Activated CD8-positive, alpha-beta T cell treated with anti-CD3 and anti-CD28 coated beads, Interleukin-2, amount 10 ng/mL, durations not matched to agents 7 days and 5 days (primary cell): ENCODE results near the gene TTC33. TPM values are rescaled to one million over a fixed set of nuclear protein-coding genes. Genes with fewer than 3 reads are reported as not detected.

ENCODE experiments used
- ATAC-seq: fragments of 150-1000 bp; cut with Tn5 transposase; one replicate; pipeline ENCODE4 v1.10.0; 2021; ENCODE audit warnings: moderate library complexity
- CTCF ChIA-PET: fragments of 350-600 bp; sonication (Branson Sonifier 250); formaldehyde crosslinking; loops from one replicate; lab custom pipeline; 2021; ENCODE audit warnings: antibody characterized with exemption; lab: Charles Lee
- POLR2A ChIA-PET: fragments of 350-600 bp; sonication (Branson Sonifier 250); formaldehyde crosslinking; loops from one replicate; lab custom pipeline; 2021; ENCODE audit warnings: antibody characterized with exemption; lab: Charles Lee
- DNase-seq: peaks from one replicate; pipeline ENCODE4 v3.0.0-alpha.2; 2020
- H3K27ac Mint-ChIP-seq: one replicate; pipeline ENCODE4 v1.8.0; 2021; ENCODE audit warnings: mild to moderate bottlenecking, mixed read lengths
- H3K27me3 Mint-ChIP-seq: one replicate; pipeline ENCODE4 v1.8.0; 2021; ENCODE audit warnings: low read depth, mixed read lengths
- H3K36me3 Mint-ChIP-seq: one replicate; pipeline ENCODE4 v1.8.0; 2021; ENCODE audit warnings: low read depth, mixed read lengths
- H3K4me1 Mint-ChIP-seq: one replicate; pipeline ENCODE4 v1.8.0; 2021; ENCODE audit warnings: low read depth, mixed read lengths
- H3K4me3 Mint-ChIP-seq: one replicate; pipeline ENCODE4 v1.8.0; 2021; ENCODE audit warnings: mild to moderate bottlenecking, mixed read lengths
- H3K9me3 Mint-ChIP-seq: one replicate; pipeline ENCODE4 v1.8.0; 2022; ENCODE audit warnings: mixed read lengths; ENCODE audit not compliant: insufficient read depth
- total RNA-seq, 2 experiments: library from RNA; stranded (reverse); gene quantifications; one replicate each; pipeline ENCODE4 v1.2.3, GENCODE V29; 2021

TTC33 gene
- total RNA-seq, 2 experiments from 2014 or later, result 13.4 to 14.0 TPM

DNA sequence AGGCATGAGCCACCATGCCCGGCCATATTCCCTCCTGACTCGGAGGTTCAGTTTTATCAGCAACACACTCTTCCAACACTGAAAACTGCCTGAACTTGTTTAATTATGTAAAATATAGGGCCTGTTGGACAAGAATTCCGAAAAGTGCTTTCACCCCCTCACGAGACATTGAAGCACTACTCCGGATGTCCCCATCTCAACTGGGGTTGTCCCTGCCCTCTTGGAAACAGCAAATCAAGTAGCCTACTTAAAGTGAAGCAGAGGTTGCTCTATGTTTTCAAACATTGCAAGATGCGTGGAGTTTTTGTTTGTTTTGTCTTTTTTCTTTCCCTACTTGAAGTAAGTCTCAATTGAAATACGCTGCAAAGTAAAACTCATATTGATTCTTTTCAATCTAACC lies 68.4 kb downstream of the TTC33 start:
- H3K9me3 Mint-ChIP-seq, result no peaks in the 10 kb centered on the region
- H3K27me3 Mint-ChIP-seq, result no peaks in the 10 kb centered on the region
- peak overlapping the region; percentile 82 for H3K4me3 Mint-ChIP-seq
- ATAC-seq (peak; percentile 22), DNase-seq (peak; percentile 51)
- ChIA-PET CTCF (interaction anchor here (1.6 to 2.4 kb wide), 3 partner anchors 277 to 738 kb away, joined by 4 to 15 read pairs (median 6); no protein-coding TSS in a partner anchor), POLR2A (no interaction called here)
- H3K27ac Mint-ChIP-seq, result peak overlapping the region; percentile 81
- peaks cover 62% of the 10 kb centered on the region for H3K4me1 Mint-ChIP-seq
- H3K36me3 Mint-ChIP-seq, result peaks cover 91% of the 10 kb centered on the region

DNA sequence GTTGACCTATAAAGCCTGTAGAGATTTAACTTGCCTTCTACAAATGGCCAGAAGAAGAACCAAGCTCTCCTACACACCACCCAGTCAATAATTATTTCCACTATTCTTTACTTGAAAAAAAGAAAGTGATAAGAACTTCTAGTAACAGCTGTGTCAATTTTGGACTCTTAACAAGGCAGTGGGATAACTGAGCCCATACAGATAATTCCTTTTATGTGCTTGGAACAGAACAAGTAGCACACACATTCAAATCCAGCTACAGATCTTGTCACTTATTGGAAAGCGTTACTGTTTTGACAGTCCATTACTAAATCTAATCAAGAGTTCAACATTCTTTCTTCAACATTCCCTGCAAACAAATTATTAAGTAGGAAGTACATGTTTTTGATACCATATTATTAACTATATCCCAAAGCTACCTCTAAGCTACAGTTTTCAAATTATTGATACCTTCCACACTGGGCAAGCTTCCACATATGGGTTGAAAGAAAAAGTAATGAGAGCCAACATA lies 69.7 kb downstream of the TTC33 start:
- ChIA-PET CTCF (interaction anchor here (0.7 to 3.6 kb wide), 24 partner anchors 9 to 737 kb away, joined by 3 to 15 read pairs (median 4); no protein-coding TSS in a partner anchor), POLR2A (interaction anchor here (0.6 to 1.5 kb wide), 4 partner anchors 33 to 303 kb away, joined by 4 to 6 read pairs (median 4); no protein-coding TSS in a partner anchor)
- Mint-ChIP-seq H3K9me3 (no peaks in the 10 kb centered on the region), H3K36me3 (peaks cover 91% of the 10 kb centered on the region), H3K27me3 (no peaks in the 10 kb centered on the region), H3K4me1 (peaks cover 53% of the 10 kb centered on the region), H3K27ac (peak overlapping the region; percentile 62), H3K4me3 (peak overlapping the region; percentile 82)
- ATAC-seq (no peak), DNase-seq (no peak)

- peak overlapping the region; percentile 62 for H3K27ac Mint-ChIP-seq
- H3K36me3 Mint-ChIP-seq, result peaks cover 93% of the 10 kb centered on the region
- DNase-seq (no peak), ATAC-seq (no peak)
- H3K9me3 Mint-ChIP-seq, result no peaks in the 10 kb centered on the region
- H3K4me1 Mint-ChIP-seq, result peaks cover 47% of the 10 kb centered on the region
- H3K4me3 Mint-ChIP-seq, result peak overlapping the region; percentile 82
- ChIA-PET CTCF (interaction anchor here (0.8 to 3.6 kb wide), 9 partner anchors 8 to 736 kb away, joined by 3 to 15 read pairs (median 5); no protein-coding TSS in a partner anchor), POLR2A (interaction anchor here (0.6 to 6.6 kb wide), 3 partner anchors 31 to 279 kb away, joined by 3 to 60 read pairs (median 4); no protein-coding TSS in a partner anchor)
- no peaks in the 10 kb centered on the region for H3K27me3 Mint-ChIP-seq
Observed at GRCh38 chr5:40685193-40685592, 70.6 kb downstream of the TTC33 start.

DNA sequence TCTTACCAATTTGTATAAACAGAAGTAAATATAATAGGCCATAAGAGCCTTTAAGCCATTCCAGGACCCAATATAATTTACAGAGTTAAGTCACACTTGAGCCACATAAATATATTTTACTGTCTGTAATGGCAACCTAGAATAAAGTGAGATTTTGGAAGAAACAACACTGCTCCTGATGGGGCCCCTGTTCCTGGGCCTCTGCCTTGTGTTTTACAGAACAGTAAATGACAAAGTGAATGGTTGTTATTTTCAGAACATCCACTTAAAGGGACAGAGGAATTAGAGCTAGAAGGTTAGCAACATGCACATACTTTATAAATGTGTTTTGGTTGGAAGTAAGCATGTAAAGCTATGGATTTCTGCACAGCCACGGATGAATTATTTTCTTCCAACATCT lies 72.5 kb downstream of the TTC33 start:
- Mint-ChIP-seq H3K4me1 (peaks cover 38% of the 10 kb centered on the region), H3K27me3 (no peaks in the 10 kb centered on the region), H3K9me3 (no peaks in the 10 kb centered on the region), H3K27ac (peak overlapping the region; percentile 89), H3K36me3 (peaks cover 77% of the 10 kb centered on the region), H3K4me3 (peak overlapping the region; percentile 82)
- ATAC-seq, result no peak
- ChIA-PET CTCF (interaction anchor here (0.8 to 5.0 kb wide), 11 partner anchors 30 to 734 kb away, joined by 3 to 34 read pairs (median 4); no protein-coding TSS in a partner anchor), POLR2A (interaction anchor here (0.7 to 6.6 kb wide), 6 partner anchors 29 to 282 kb away, joined by 3 to 60 read pairs (median 5); partner anchors contain the start of genes RPL37 and TTC33)
- DNase-seq, result no peak

GRCh38 chr5:40682154-40683017 lies 73.4 kb downstream of the TTC33 start:
- POLR2A ChIA-PET, result interaction anchor here (0.6 to 6.6 kb wide), 7 partner anchors 28 to 1465 kb away, joined by 3 to 60 read pairs (median 5); no protein-coding TSS in a partner anchor
- ATAC-seq (no peak), DNase-seq (peak; percentile 30)
- H3K4me1 Mint-ChIP-seq, result peaks cover 35% of the 10 kb centered on the region
- peak overlapping the region; percentile 82 for H3K4me3 Mint-ChIP-seq
- peak overlapping the region; percentile 89 for H3K27ac Mint-ChIP-seq
- H3K27me3 Mint-ChIP-seq, result no peaks in the 10 kb centered on the region
- CTCF ChIA-PET, result interaction anchor here (0.9 to 5.0 kb wide), 8 partner anchors 29 to 734 kb away, joined by 3 to 34 read pairs (median 4); no protein-coding TSS in a partner anchor
- peaks cover 68% of the 10 kb centered on the region for H3K36me3 Mint-ChIP-seq
- no peaks in the 10 kb centered on the region for H3K9me3 Mint-ChIP-seq

DNA sequence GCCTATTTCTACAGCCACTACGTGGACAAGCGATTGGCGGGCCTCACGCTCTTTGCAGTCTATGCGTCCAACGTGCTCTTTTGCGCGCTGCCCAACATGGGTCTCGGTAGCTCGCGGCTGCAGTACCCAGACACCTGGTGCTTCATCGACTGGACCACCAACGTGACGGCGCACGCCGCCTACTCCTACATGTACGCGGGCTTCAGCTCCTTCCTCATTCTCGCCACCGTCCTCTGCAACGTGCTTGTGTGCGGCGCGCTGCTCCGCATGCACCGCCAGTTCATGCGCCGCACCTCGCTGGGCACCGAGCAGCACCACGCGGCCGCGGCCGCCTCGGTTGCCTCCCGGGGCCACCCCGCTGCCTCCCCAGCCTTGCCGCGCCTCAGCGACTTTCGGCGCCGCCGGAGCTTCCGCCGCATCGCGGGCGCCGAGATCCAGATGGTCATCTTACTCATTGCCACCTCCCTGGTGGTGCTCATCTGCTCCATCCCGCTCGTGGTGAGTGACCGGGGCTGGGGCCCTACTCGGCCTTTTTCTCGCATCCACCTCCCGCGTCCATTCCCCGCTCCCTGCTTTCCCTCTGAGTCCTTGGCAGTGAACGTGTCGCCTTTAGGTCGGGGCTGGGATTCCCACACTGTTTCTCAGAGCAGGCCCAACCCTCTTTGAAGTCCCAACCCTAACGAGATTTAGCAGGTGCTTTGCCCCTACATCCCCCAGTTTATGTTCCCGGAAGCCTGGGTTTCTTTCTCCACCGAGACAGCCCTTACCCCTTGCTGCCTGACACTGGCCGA lies 74.2 kb downstream of the TTC33 start:
- no peaks in the 10 kb centered on the region for H3K9me3 Mint-ChIP-seq
- peaks cover 61% of the 10 kb centered on the region for H3K36me3 Mint-ChIP-seq
- peak overlapping the region; percentile 89 for H3K27ac Mint-ChIP-seq
- POLR2A ChIA-PET, result interaction anchor here (0.6 to 6.6 kb wide), 11 partner anchors 28 to 1464 kb away, joined by 3 to 60 read pairs (median 5); partner anchors contain the start of gene RPL37
- H3K4me3 Mint-ChIP-seq, result peak overlapping the region; percentile 82
- peak; percentile 54 for DNase-seq
- H3K4me1 Mint-ChIP-seq, result peaks cover 40% of the 10 kb centered on the region
- CTCF ChIA-PET, result interaction anchor here (0.9 to 5.0 kb wide), 7 partner anchors 28 to 275 kb away, joined by 3 to 34 read pairs (median 4); no protein-coding TSS in a partner anchor
- no peaks in the 10 kb centered on the region for H3K27me3 Mint-ChIP-seq
- peak; percentile 0 for ATAC-seq

DNA sequence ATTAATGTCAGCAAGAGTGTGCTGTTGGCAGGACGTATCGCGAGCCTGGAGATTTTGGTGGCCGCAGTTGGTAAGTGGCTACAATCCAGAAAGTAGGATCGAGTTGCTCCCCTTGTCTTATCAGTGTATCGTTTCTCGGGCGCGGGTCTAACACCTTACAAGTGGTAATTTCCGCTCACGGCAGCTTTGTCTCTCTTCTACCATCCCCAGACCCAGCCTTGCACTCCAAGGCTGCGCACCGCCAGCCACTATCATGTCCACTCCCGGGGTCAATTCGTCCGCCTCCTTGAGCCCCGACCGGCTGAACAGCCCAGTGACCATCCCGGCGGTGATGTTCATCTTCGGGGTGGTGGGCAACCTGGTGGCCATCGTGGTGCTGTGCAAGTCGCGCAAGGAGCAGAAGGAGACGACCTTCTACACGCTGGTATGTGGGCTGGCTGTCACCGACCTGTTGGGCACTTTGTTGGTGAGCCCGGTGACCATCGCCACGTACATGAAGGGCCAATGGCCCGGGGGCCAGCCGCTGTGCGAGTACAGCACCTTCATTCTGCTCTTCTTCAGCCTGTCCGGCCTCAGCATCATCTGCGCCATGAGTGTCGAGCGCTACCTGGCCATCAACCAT lies 74.9 kb downstream of the TTC33 start:
- POLR2A ChIA-PET, result interaction anchor here (0.7 to 6.6 kb wide), 14 partner anchors 8 to 732 kb away, joined by 3 to 60 read pairs (median 4); partner anchors contain the start of gene RPL37
- H3K9me3 Mint-ChIP-seq, result no peaks in the 10 kb centered on the region
- peaks cover 54% of the 10 kb centered on the region for H3K36me3 Mint-ChIP-seq
- H3K4me1 Mint-ChIP-seq, result peaks cover 40% of the 10 kb centered on the region
- no peaks in the 10 kb centered on the region for H3K27me3 Mint-ChIP-seq
- H3K4me3 Mint-ChIP-seq, result peak overlapping the region; percentile 82
- peak overlapping the region; percentile 89 for H3K27ac Mint-ChIP-seq
- peak; percentile 7 for ATAC-seq
- peak; percentile 70 for DNase-seq
- CTCF ChIA-PET, result interaction anchor here (0.6 to 5.0 kb wide), 15 partner anchors 27 to 347 kb away, joined by 3 to 34 read pairs (median 3); no protein-coding TSS in a partner anchor

DNA sequence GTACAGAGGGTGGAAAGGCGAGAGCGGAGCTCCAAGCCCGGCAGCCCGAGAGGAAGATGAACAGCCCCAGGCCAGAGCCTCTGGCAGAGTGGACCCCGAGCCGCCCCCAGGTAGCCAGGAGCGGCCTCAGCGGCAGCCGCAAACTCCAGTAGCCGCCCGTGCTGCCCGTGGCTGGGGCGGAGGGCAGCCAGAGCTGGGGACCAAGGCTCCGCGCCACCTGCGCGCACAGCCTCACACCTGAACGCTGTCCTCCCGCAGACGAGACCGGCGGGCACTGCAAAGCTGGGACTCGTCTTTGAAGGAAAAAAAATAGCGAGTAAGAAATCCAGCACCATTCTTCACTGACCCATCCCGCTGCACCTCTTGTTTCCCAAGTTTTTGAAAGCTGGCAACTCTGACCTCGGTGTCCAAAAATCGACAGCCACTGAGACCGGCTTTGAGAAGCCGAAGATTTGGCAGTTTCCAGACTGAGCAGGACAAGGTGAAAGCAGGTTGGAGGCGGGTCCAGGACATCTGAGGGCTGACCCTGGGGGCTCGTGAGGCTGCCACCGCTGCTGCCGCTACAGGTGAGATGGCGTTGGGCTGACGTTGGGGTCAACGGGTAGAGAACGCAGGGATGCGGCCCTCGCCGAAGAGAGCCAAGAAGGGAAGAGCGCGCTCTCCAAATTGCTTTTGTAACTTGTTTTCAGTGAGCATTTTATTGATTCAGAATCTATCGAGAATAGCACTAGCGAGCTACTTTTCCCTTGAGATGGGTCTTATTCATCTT lies 75.7 kb downstream of the TTC33 start, which contains the start of gene PTGER4:
Gene PTGER4 (plus strand): TSS at position 3 of the 769 bp plus-strand sequence. CDS start 1,079 bp downstream, outside the sequence.
- CTCF ChIA-PET, result interaction anchor here (0.6 to 5.0 kb wide), 16 partner anchors 26 to 347 kb away, joined by 3 to 34 read pairs (median 3); no protein-coding TSS in a partner anchor
- no peaks in the 10 kb centered on the region for H3K9me3 Mint-ChIP-seq
- POLR2A ChIA-PET, result interaction anchor here (0.8 to 6.6 kb wide), 14 partner anchors 9 to 731 kb away, joined by 3 to 60 read pairs (median 4); partner anchors contain the start of gene RPL37
- ATAC-seq, result no peak
- peak within 1 kb of the TSS; percentile 91 for H3K27ac Mint-ChIP-seq
- H3K36me3 Mint-ChIP-seq, result peaks cover 47% of the 10 kb centered on the region
- peak; percentile 60 for DNase-seq
- peak within 1 kb of the TSS; percentile 82 for H3K4me3 Mint-ChIP-seq
- peaks cover 40% of the 10 kb centered on the region for H3K4me1 Mint-ChIP-seq
- no peaks in the 10 kb centered on the region for H3K27me3 Mint-ChIP-seq

GRCh38 chr5:40679148-40679912 lies 76.4 kb downstream of the TTC33 start:
- ATAC-seq (peak; percentile 71), DNase-seq (peak; percentile 92)
- Mint-ChIP-seq H3K27ac (peak overlapping the region; percentile 91), H3K9me3 (no peaks in the 10 kb centered on the region), H3K36me3 (peaks cover 41% of the 10 kb centered on the region), H3K27me3 (no peaks in the 10 kb centered on the region), H3K4me1 (peaks cover 47% of the 10 kb centered on the region), H3K4me3 (peak overlapping the region; percentile 82)
- CTCF ChIA-PET, result interaction anchor here (1.0 to 5.0 kb wide), 10 partner anchors 25 to 314 kb away, joined by 3 to 34 read pairs (median 4); no protein-coding TSS in a partner anchor
- POLR2A ChIA-PET, result interaction anchor here (0.6 to 6.6 kb wide), 12 partner anchors 9 to 295 kb away, joined by 3 to 60 read pairs (median 6); no protein-coding TSS in a partner anchor
